Epithelial cell of proximal tubule (primary cell): ENCODE results near the gene MRPL3. TPM values are rescaled to one million over a fixed set of nuclear protein-coding genes. Genes with fewer than 3 reads are reported as not detected.

ENCODE experiments used
- DNase-seq: peaks from one replicate; pipeline ENCODE4 v3.0.0-alpha.2; 2011; ENCODE audit warnings: low read depth
- H3K4me3 ChIP-seq: 2 replicates; pipeline ENCODE4 v1.5.1; 2011; ENCODE audit warnings: low read depth, mild to moderate bottlenecking, low read length
- total RNA-seq: library from RNA; depleted of rRNA; stranded (reverse); fragments of >200 nt; gene quantifications from 2 replicates; pipeline ENCODE4 v1.2.3, GENCODE V29; 2015
- TF ChIP-seq, protein P1 (sequence below): conservative IDR thresholded peaks from 2 replicates; pipeline ENCODE4 v1.5.1; 2012; ENCODE audit warnings: low read depth, mild to moderate bottlenecking, low read length

Gene MRPL3
- total RNA-seq, 1 donor from 2014 or later = 149 TPM

DNA sequence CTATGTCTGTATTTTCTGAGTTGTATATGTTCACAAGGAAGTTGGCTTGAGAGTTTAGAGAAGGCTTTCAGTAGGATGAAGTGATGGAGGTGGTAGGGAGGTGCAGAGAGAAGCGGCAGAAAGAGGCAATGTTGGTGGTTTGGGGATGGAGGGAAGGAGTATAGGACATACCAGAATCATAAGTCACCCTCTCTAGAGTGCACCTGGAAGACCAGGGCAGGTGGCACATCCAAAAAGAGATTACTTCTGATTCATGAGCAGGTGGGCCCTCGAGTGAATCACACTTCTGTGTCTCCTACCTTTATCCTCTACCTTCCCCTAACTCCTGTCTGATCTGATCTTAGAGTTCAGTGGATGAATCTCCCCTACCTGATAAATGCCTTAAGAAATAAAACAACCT, 41.8 kb upstream of the MRPL3 start:
- no peak for DNase-seq
- no peak overlapping the region for H3K4me3 ChIP-seq
- TF ChIP-seq, protein P1, sequence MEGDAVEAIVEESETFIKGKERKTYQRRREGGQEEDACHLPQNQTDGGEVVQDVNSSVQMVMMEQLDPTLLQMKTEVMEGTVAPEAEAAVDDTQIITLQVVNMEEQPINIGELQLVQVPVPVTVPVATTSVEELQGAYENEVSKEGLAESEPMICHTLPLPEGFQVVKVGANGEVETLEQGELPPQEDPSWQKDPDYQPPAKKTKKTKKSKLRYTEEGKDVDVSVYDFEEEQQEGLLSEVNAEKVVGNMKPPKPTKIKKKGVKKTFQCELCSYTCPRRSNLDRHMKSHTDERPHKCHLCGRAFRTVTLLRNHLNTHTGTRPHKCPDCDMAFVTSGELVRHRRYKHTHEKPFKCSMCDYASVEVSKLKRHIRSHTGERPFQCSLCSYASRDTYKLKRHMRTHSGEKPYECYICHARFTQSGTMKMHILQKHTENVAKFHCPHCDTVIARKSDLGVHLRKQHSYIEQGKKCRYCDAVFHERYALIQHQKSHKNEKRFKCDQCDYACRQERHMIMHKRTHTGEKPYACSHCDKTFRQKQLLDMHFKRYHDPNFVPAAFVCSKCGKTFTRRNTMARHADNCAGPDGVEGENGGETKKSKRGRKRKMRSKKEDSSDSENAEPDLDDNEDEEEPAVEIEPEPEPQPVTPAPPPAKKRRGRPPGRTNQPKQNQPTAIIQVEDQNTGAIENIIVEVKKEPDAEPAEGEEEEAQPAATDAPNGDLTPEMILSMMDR = no peak

DNA sequence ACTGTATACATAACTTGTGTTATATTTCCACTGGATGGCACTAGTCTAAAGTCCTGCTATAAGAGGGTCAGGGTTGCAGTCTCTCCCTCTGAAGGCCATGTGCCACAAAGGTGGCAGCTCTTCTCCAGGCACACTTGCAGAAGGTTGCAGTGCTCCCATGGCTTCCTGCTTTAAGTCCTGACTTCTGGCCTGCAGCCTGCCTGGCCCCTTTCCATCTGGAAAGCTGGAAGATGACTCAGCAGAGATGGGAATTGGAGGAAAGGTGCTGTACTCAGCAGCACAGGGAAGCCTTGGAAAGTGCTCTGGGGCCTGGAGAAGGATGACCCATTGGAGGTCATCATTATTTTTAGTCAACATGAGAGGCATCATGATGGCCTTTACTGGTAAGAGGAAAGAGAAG, 40.9 kb upstream of the MRPL3 start:
- no peak overlapping the region for H3K4me3 ChIP-seq
- DNase-seq = no peak
- TF ChIP-seq, protein P1 = no peak

DNA sequence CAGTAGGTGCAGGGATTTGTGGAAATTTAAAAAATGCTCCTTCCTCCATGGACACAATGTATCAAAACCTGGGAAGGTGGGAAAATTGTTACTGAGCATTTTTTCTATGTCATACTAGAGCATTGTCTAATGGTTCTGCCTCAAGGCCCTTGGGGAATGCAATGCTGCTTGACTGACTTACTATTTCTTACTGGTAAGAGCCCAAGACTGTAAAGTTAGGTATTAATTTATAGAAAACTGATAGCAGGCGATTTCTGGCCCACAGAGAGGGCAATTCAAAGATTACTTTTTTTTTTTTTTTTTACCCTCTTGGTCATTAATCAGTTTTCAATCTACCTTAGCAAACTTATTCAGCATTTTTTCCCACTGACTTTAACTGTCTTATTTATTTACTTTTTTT, 38.5 kb upstream of the MRPL3 start:
- H3K4me3 ChIP-seq = no peak overlapping the region
- peak; percentile 82 for DNase-seq
- TF ChIP-seq, protein P1 = no peak

DNA sequence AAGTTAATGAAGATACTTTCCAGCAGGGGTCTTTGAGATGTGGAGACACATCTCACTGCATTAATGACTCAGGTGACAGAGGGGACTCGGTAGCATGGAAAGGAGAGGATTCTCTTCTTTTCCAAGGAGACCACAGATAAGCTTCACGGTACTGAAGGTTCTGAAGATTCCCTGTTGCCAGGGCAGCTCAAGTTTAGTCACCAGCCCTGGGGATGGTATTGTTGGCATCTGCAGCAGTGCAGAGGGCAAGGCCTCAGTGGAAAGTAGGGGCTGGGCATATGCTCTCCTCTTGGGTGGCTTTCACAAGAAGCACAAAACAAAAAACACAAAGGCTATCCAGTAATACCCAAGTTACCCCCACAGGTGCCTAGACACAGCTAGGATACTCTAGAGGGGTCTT, 38.0 kb upstream of the MRPL3 start:
- TF ChIP-seq, protein P1 = no peak
- no peak overlapping the region for H3K4me3 ChIP-seq
- DNase-seq = no peak

DNA sequence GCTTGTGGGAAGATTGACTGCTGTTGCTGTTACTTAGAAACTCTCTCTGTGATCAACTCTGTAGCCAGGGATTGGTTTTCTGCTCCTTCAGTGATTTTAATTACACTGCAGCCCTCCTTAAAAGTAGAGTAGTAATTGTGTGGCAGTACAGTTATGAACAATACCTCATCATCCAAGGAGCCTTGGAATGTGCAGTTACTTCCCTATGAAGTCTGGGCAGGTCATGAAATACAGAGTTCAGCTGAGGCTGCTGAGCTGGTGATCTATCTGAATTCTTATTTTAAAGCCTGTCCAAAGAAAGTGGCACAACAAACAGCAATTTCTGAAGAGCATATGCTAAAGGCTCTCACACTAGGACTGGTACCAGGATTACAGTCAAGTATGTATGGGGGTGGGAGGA, 37.4 kb upstream of the MRPL3 start:
- H3K4me3 ChIP-seq = no peak overlapping the region
- TF ChIP-seq, protein P1 = no peak
- no peak for DNase-seq

DNA sequence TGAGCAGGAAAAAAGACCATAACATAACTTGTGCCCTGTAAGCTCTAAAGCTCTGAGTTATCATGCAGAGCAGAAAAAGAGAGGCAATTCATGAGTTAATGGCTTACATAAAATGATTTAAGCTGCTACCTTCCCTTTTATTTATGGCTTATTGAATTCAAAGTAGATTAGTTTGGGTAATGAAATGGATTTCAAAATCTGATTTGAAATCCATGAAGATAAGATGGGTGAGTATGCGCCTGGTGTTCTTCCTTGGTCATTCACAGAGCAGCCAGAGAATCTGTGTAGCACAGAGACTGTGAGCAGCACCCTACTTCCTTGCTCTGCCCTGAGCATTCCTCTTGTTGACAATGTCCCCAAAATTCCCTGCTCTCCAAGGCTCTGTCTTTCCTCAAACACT, 36.2 kb upstream of the MRPL3 start:
- DNase-seq = no peak
- H3K4me3 ChIP-seq = no peak overlapping the region
- TF ChIP-seq, protein P1 = no peak

DNA sequence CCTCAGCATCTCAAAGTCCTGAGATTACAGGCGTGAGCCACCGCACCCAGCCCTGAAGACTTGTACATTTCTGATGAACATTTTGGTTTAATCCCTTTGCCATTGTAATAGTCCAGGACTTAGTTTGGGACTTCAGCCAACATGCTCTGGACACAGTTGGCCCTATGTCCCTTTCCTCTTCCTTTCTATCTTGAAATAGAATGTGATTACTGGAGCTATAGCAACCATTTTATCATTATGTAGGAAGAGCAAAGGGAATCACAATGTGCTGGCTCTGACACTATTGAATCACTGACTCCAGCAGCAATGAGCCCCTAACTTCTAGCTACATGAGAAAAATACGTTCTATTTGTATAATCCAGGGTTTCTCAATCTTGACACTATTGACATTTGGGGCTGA, 34.8 kb upstream of the MRPL3 start:
- DNase-seq = no peak
- TF ChIP-seq, protein P1 = no peak
- no peak overlapping the region for H3K4me3 ChIP-seq
